Uterus (tissue), 4 donors: ENCODE data around the gene PILRB. TPM values are rescaled to one million over a fixed set of nuclear protein-coding genes. Genes with fewer than 3 reads are reported as not detected.
A peak's percentile ranks its signal among the peaks of the same experiment; 100 is the strongest.
"Not testable (repeated sequence)": the region's sequence is repeated elsewhere in the genome, so short reads cannot be mapped to it uniquely, and the experiment has no call there.

Experiments
- DNase-seq, 2 donors: peaks; one replicate each; pipeline ENCODE4 v3.0.0-alpha.2; 2019 to 2020
- H3K27ac ChIP-seq, 2 donors: fragments of 200-600 bp; sonication (generic); 1 replicate in 1 of 2; 2 replicates in 1 of 2; pipeline ENCODE4 v1.5.1; 2016 to 2018
- H3K27me3 ChIP-seq, 2 donors: fragments of 200-600 bp; sonication (generic); one replicate each; pipeline ENCODE4 v1.5.1; 2018 to 2019; ENCODE audit warnings: control low read depth in 1 of 2
- H3K36me3 ChIP-seq, 2 donors: fragments of 200-600 bp; sonication (generic); one replicate each; pipeline ENCODE4 v1.5.1; 2019; ENCODE audit warnings: control low read depth in 1 of 2
- H3K4me1 ChIP-seq, 2 donors: fragments of 200-600 bp; sonication (generic); one replicate each; pipeline ENCODE4 v1.5.1; 2018 to 2019; ENCODE audit warnings: control low read depth in 1 of 2
- H3K4me3 ChIP-seq, 2 donors: fragments of 200-600 bp; sonication (generic); 1 replicate in 1 of 2; 2 replicates in 1 of 2; pipeline ENCODE4 v1.5.1; 2018 to 2019; ENCODE audit warnings: mild to moderate bottlenecking in 1 of 2
- H3K9me3 ChIP-seq, 2 donors: fragments of 200-600 bp; sonication (generic); one replicate each; pipeline ENCODE4 v1.5.1; 2019; ENCODE audit warnings: control low read depth in 1 of 2
- CTCF ChIP-seq, 4 experiments: fragments of 200-600 bp in 2 of 4; fragments of 450-650 bp in 2 of 4; sonication (generic) in 2 of 4; IDR thresholded peaks; one replicate each; pipeline ENCODE4 v1.5.1; 2016 to 2019; ENCODE audit warnings: antibody characterized with exemption in 4 of 4, mild to moderate bottlenecking in 2 of 4, moderate library complexity in 1 of 4
- POLR2A ChIP-seq, 2 donors: fragments of 450-650 bp; IDR thresholded peaks; one replicate each; pipeline ENCODE4 v1.6.1; 2016; ENCODE audit warnings: antibody characterized with exemption in 2 of 2, mild to moderate bottlenecking in 1 of 2, moderate library complexity in 1 of 2
- intact Hi-C: fragments of 100-400 bp; cut with DNase I; formaldehyde crosslinking; loops from one replicate; pipeline ENCODE4 v1.15.1; 2023; ENCODE audit warnings: low total_unique reads
- total RNA-seq, 4 donors: library from RNA; depleted of rRNA in 3 of 4; stranded (reverse); fragments of >200 nt in 3 of 4; gene quantifications; one replicate each; pipeline versions ENCODE4 v1.1.0 to v1.2.4, GENCODE V29; 2014 to 2023
- donor health status: DM: yes; HTN: yes; CAD: no.

PILRB gene
- total RNA-seq, 4 donors from 2014 or later, result 13.4 to 66.1 (median 56.3) TPM

DNA sequence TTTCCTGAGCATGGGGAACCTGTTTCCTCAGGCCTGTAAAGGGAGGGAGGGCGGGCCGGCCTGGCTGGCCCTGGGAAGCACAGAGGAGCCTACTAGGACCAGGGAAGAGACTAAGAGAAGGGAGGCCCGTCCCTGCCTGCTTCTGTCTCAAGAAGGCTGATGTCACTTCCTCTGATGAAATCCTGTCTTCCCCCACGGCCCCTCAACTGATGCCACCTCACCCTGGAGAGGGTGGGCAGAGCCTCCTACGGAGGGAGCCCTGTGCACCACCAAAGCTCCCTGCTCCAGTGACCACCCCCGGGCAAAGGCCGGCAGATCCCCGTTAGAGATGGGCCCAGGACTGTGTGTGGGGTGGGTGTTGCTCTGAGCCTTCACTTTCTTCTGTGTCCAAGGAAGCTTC lies 14.3 kb downstream of the PILRB start:
- no peaks in the 10 kb centered on the region for H3K36me3 ChIP-seq
- no peak for TF ChIP-seq CTCF (IDR thresholded peaks at IDR 0.05)
- TF ChIP-seq POLR2A (IDR thresholded peaks at IDR 0.05), result no peak
- H3K27me3 ChIP-seq, result no peaks in the 10 kb centered on the region
- H3K9me3 ChIP-seq, result peaks cover 0 to 2% of the 10 kb centered on the region in 2 donors
- H3K4me3 ChIP-seq, result no peak overlapping the region
- no peaks in the 10 kb centered on the region for H3K4me1 ChIP-seq
- H3K27ac ChIP-seq, result peak overlapping the region in 1 of 2 donors; percentile 10
- no peak for DNase-seq
- intact Hi-C loops, result no loop called here

DNA sequence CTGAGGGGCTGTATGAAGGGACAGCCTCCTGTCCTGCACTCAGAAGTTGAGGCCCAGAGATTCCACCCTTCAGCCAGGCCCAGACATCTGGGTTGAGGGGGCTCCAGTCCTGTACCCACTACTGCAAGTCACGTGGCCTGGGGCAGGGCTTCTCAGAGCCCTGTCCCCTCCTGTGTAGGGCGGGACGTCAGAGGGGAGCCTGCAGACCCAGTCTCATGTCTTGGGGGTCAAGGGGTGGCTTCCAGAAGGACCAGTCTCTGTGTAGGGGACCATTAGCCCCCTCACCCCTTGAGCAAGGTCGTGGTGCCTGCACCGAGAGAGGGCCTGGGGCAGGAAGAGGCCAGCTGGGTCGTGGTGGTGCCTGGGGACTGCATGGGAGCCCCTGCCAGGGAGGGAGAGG lies 14.8 kb downstream of the PILRB start:
- H3K9me3 ChIP-seq, result no peaks in the 10 kb centered on the region
- H3K4me3 ChIP-seq, result no peak overlapping the region
- H3K27me3 ChIP-seq, result no peaks in the 10 kb centered on the region
- no peak for TF ChIP-seq CTCF (IDR thresholded peaks at IDR 0.05)
- TF ChIP-seq POLR2A (IDR thresholded peaks at IDR 0.05), result no peak
- no peaks in the 10 kb centered on the region for H3K4me1 ChIP-seq
- H3K36me3 ChIP-seq, result no peaks in the 10 kb centered on the region
- no peak for DNase-seq
- intact Hi-C loops, result no loop called here
- peak overlapping the region in 1 of 2 donors; percentile 10 for H3K27ac ChIP-seq

- intact Hi-C loops, result no loop called here
- no peak for DNase-seq
- Histone ChIP-seq H3K36me3 (no peaks in the 10 kb centered on the region), H3K27ac (peak within 1 kb of the TSS in 1 of 2 donors; percentile 10), H3K9me3 (no peaks in the 10 kb centered on the region), H3K4me3 (no peak within 1 kb of the TSS), H3K4me1 (no peaks in the 10 kb centered on the region), H3K27me3 (no peaks in the 10 kb centered on the region)
- TF ChIP-seq POLR2A (IDR thresholded peaks at IDR 0.05), result no peak
- no peak for TF ChIP-seq CTCF (IDR thresholded peaks at IDR 0.05)
Observed at GRCh38 chr7:100373261-100373831, 15.4 kb downstream of the PILRB start, which contains the start of gene PILRA. Gene PILRA, plus strand, starts transcription at chr7:100373487. Its CDS starts 170 bp downstream, at chr7:100373657.

- H3K27me3 ChIP-seq, H3K4me3 ChIP-seq, H3K36me3 ChIP-seq, H3K4me1 ChIP-seq, DNase-seq, H3K27ac ChIP-seq, intact Hi-C loops, H3K9me3 ChIP-seq: not testable (repeated sequence)
Observed at GRCh38 chr7:100373870-100374598, 16.1 kb downstream of the PILRB start.

GRCh38 chr7:100374601-100375000 lies 16.7 kb downstream of the PILRB start:
- DNase-seq, result no peak
- intact Hi-C loops, result no loop called here
- Histone ChIP-seq H3K4me3 (no peak overlapping the region), H3K27ac (no peak overlapping the region), H3K4me1 (no peaks in the 10 kb centered on the region), H3K36me3 (no peaks in the 10 kb centered on the region), H3K9me3 (no peaks in the 10 kb centered on the region), H3K27me3 (no peaks in the 10 kb centered on the region)
- TF ChIP-seq CTCF (IDR thresholded peaks at IDR 0.05) (no peak), POLR2A (IDR thresholded peaks at IDR 0.05) (no peak)
